ENCODE measurements around the gene PRADC1.

The PRADC1 gene

GRCh38 chr2:73238149-73238548, 5.1 kb upstream of the PRADC1 start:
- TF ChIP-seq, protein P1, sequence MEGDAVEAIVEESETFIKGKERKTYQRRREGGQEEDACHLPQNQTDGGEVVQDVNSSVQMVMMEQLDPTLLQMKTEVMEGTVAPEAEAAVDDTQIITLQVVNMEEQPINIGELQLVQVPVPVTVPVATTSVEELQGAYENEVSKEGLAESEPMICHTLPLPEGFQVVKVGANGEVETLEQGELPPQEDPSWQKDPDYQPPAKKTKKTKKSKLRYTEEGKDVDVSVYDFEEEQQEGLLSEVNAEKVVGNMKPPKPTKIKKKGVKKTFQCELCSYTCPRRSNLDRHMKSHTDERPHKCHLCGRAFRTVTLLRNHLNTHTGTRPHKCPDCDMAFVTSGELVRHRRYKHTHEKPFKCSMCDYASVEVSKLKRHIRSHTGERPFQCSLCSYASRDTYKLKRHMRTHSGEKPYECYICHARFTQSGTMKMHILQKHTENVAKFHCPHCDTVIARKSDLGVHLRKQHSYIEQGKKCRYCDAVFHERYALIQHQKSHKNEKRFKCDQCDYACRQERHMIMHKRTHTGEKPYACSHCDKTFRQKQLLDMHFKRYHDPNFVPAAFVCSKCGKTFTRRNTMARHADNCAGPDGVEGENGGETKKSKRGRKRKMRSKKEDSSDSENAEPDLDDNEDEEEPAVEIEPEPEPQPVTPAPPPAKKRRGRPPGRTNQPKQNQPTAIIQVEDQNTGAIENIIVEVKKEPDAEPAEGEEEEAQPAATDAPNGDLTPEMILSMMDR (IDR thresholded peaks at IDR 0.05): no peak

DNA sequence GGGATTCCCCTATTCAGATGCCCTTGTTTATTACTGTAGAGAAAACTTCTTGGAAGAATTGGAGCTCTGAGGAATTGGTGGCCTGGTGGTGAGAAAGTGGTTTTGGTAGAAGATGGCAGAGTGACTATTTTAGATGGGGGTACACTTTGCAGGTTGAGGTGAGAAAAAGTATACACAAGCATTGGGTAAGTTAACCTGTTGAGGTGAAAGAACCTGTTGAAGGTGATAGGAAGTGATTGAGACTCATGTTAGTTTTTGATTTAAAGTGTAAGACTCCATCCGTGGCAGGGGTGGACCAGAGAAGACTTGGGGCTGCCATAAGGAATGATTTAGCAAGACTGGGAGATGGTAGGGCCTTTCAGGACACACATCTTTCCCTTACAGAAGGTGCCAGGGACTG, 4.1 kb upstream of the PRADC1 start:
- peaks cover 16% of the 10 kb centered on the region for H3K36me3 ChIP-seq
- TF ChIP-seq, protein P1 (IDR thresholded peaks at IDR 0.05): no peak
- no peak overlapping the region for H3K4me3 ChIP-seq (ENCODE audit: low read depth in 1 of 2, low read length in 1 of 2)
- no peaks in the 10 kb centered on the region for H3K9me3 ChIP-seq
- H3K27me3 ChIP-seq: no peaks in the 10 kb centered on the region
- no peak overlapping the region for H3K27ac ChIP-seq
- H3K4me1 ChIP-seq (ENCODE audit: control insufficient read depth in 1 of 2, insufficient read depth in 1 of 2, low read depth in 1 of 2, low read length in 1 of 2): peaks cover 23 to 24% of the 10 kb centered on the region in 2 experiments

More at GRCh38 chr2:73238149-73238548, 5.1 kb upstream of the PRADC1 start:
- Histone ChIP-seq H3K27me3 (no peaks in the 10 kb centered on the region), H3K9me3 (no peaks in the 10 kb centered on the region), H3K4me1 (ENCODE audit: control insufficient read depth in 1 of 2, insufficient read depth in 1 of 2, low read depth in 1 of 2, low read length in 1 of 2) (peaks cover 15 to 17% of the 10 kb centered on the region in 2 experiments), H3K36me3 (peaks cover 24% of the 10 kb centered on the region), H3K4me3 (ENCODE audit: low read depth in 1 of 2, low read length in 1 of 2) (no peak overlapping the region), H3K27ac (no peak overlapping the region)

GRCh38 chr2:73235315-73236028, 2.4 kb upstream of the PRADC1 start:
- Histone ChIP-seq H3K4me1 (ENCODE audit: control insufficient read depth in 1 of 2, insufficient read depth in 1 of 2, low read depth in 1 of 2, low read length in 1 of 2) (peaks cover 23 to 25% of the 10 kb centered on the region in 2 experiments), H3K4me3 (ENCODE audit: low read depth in 1 of 2, low read length in 1 of 2) (peak overlapping the region; percentile 96 to 100), H3K27ac (no peak overlapping the region), H3K27me3 (no peaks in the 10 kb centered on the region), H3K9me3 (no peaks in the 10 kb centered on the region), H3K36me3 (peaks cover 15% of the 10 kb centered on the region)
- TF ChIP-seq, protein P1 (IDR thresholded peaks at IDR 0.05): no peak

GRCh38 chr2:73233932-73234832, 1.1 kb upstream of the PRADC1 start, which contains the start of gene CCT7:
Gene CCT7, plus strand, starts transcription at chr2:73234308. Its CDS starts 71 bp downstream, at chr2:73234379.
- Histone ChIP-seq H3K4me1 (ENCODE audit: control insufficient read depth in 1 of 2, insufficient read depth in 1 of 2, low read depth in 1 of 2, low read length in 1 of 2) (peaks cover 23 to 25% of the 10 kb centered on the region in 2 experiments), H3K9me3 (no peaks in the 10 kb centered on the region)
- TF ChIP-seq, protein P1 (IDR thresholded peaks at IDR 0.05): no peak

DNA sequence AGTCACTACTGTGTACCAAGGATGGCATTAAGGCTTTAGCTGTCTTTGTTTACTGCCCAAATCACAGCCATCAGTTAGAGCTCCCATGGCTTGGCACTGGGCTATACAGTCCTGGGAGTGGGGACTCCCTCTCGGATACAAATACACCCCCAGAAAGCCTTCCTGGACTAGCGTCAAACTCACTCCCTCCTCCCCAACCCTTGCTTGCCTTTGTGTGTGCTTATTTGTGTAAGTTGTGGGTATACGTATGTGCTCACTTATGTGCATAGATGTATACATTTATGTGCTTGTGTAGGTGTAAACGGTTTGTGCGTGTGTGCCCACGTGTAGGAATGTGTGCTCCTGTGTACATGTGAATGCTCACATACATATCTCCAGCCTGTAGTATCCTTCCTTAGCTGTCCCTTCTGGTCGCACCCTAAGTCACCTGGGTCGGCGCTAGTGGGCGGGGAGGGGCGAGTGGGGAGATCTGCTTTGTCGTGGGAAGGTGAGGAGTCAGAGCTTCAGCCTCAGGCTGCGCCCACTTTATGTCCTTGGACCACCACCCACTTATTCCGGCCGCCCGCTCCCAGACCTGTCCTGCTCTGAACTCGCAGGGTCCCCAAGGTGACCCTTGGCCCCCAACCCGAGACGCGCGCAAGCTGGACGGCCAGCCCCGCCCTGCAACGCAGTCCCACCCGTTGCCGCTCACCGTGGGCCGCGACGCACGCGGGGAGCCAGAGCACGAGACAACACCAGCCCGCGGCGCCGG, 461 bp downstream of the PRADC1 start:
- Histone ChIP-seq H3K27ac (peak overlapping the region; percentile 82), H3K36me3 (peaks cover 14% of the 10 kb centered on the region), H3K4me3 (ENCODE audit: low read depth in 1 of 2, low read length in 1 of 2) (peak overlapping the region; percentile 96 to 100), H3K27me3 (no peaks in the 10 kb centered on the region), H3K9me3 (no peaks in the 10 kb centered on the region), H3K4me1 (ENCODE audit: control insufficient read depth in 1 of 2, insufficient read depth in 1 of 2, low read depth in 1 of 2, low read length in 1 of 2) (peaks cover 23 to 25% of the 10 kb centered on the region in 2 experiments)
- TF ChIP-seq, protein P1 (IDR thresholded peaks at IDR 0.05): no peak

More at GRCh38 chr2:73233932-73234832, 1.1 kb upstream of the PRADC1 start, which contains the start of gene CCT7:
- Histone ChIP-seq H3K27me3 (no peaks in the 10 kb centered on the region), H3K4me3 (ENCODE audit: low read depth in 1 of 2, low read length in 1 of 2) (peak within 1 kb of the TSS; percentile 96 to 100), H3K27ac (peak within 1 kb of the TSS; percentile 82), H3K36me3 (peaks cover 2% of the 10 kb centered on the region)
